ENCODE data around the gene RFTN1. TPM values are rescaled to one million over a fixed set of nuclear protein-coding genes. Genes with fewer than 3 reads are reported as not detected.

Gene RFTN1
- total and polyA plus RNA-seq, 2 experiments from 2014 or later, result 3.3 to 7.2 TPM

- TF ChIP-seq REST (IDR thresholded peaks at IDR 0.05; ENCODE audit: unreplicated experiment), result no peak
- TF ChIP-seq ETS1 (IDR thresholded peaks at IDR 0.05), result no peak
- no peak for TF ChIP-seq ZNF331 (CRISPR knock-in tag; IDR thresholded peaks at IDR 0.05; ENCODE audit: low read depth)
- TF ChIP-seq CTCF (conservative IDR thresholded peaks at IDR 0.05; ENCODE audit: low read depth in 2 of 2), result no peak
- TF ChIP-seq JUNB (IDR thresholded peaks at IDR 0.05; ENCODE audit: unreplicated experiment), result no peak
- no peak for TF ChIP-seq EZH2phosphoT487 (IDR thresholded peaks at IDR 0.05; ENCODE audit: unreplicated experiment)
- no peak for TF ChIP-seq NANOG (IDR thresholded peaks at IDR 0.05; ENCODE audit: borderline replicate concordance)
Observed at GRCh38 chr3:16507578-16508242, 5.8 kb downstream of the RFTN1 start (continued).

GRCh38 chr3:16506884-16507577 is 6.5 kb downstream of the RFTN1 start:
- ATAC-seq (no peak), DNase-seq (ENCODE audit: low spot score) (no peak)
- no peak for TF ChIP-seq EZH2phosphoT487 (IDR thresholded peaks at IDR 0.05; ENCODE audit: unreplicated experiment)
- no peak for TF ChIP-seq REST (IDR thresholded peaks at IDR 0.05; ENCODE audit: unreplicated experiment)
- TF ChIP-seq CTCF (conservative IDR thresholded peaks at IDR 0.05; ENCODE audit: low read depth in 2 of 2), result no peak
- no peak for TF ChIP-seq ZNF331 (CRISPR knock-in tag; IDR thresholded peaks at IDR 0.05; ENCODE audit: low read depth)
- no peak for TF ChIP-seq ETS1 (IDR thresholded peaks at IDR 0.05)
- TF ChIP-seq JUNB (IDR thresholded peaks at IDR 0.05; ENCODE audit: unreplicated experiment), result no peak

More at GRCh38 chr3:16506884-16507577, 6.5 kb downstream of the RFTN1 start:
- no peak overlapping the region for H3K4me3 Mint-ChIP-seq
- H3K4me1 Mint-ChIP-seq, result peaks cover 23% of the 10 kb centered on the region
- Histone ChIP-seq H3K4me1 (ENCODE audit: insufficient read depth) (peaks cover 21% of the 10 kb centered on the region), H3K27ac (ENCODE audit: low read depth) (no peak overlapping the region), H3K9me2 (ENCODE audit: insufficient read depth) (0 out of 2 replicates have a peak, but pooled peaks cover 3% of the 10 kb centered on the region), H2AFZ (no peak overlapping the region), H3K27me3 (ENCODE audit: insufficient read depth) (peaks cover 21% of the 10 kb centered on the region), H3K36me3 (ENCODE audit: insufficient read depth) (no peaks in the 10 kb centered on the region), H4K20me1 (replicated peaks; ENCODE audit: insufficient read depth) (no peaks in the 10 kb centered on the region), H3F3A (replicated peaks; ENCODE audit: low read depth) (no peaks in the 10 kb centered on the region; the same call in 1 of the 2 replicates), H3K4me2 (no peak overlapping the region), H3K4me3 (no peak overlapping the region), H3K79me2 (replicated peaks; ENCODE audit: insufficient read depth) (no peaks in the 10 kb centered on the region)
- H3K36me3 Mint-ChIP-seq (ENCODE audit: low read depth), result no peaks in the 10 kb centered on the region
- no peak overlapping the region for H3K27ac Mint-ChIP-seq
- peaks cover 16% of the 10 kb centered on the region for H3K27me3 Mint-ChIP-seq (ENCODE audit: insufficient read depth, low read depth, poor library complexity)
- no peaks in the 10 kb centered on the region for H3K9me3 Mint-ChIP-seq

Measured in GM23338 (cell line).